Neuron (in vitro differentiated cells): Measurements from ENCODE around the gene MYO5C.
"Not testable (repeated sequence)": the region's sequence is repeated elsewhere in the genome, so short reads cannot be mapped to it uniquely, and the experiment has no call there.

Experiments used
- H2AFZ ChIP-seq: one replicate; pipeline ENCODE4 v1.6.1; 2013; ENCODE audit warnings: low read depth, mild to moderate bottlenecking, inconsistent platforms, low read length, moderate library complexity
- H3K27me3 ChIP-seq: one replicate; pipeline ENCODE4 v1.6.1; 2013; ENCODE audit warnings: low read length; ENCODE audit not compliant: insufficient read depth
- H3K36me3 ChIP-seq: one replicate; pipeline ENCODE4 v1.6.1; 2013; ENCODE audit warnings: low read length; ENCODE audit not compliant: insufficient read depth
- H3K4me1 ChIP-seq: one replicate; pipeline ENCODE4 v1.6.1; 2013; ENCODE audit warnings: low read length; ENCODE audit not compliant: insufficient read depth
- H3K4me3 ChIP-seq: 2 replicates; pipeline ENCODE4 v1.5.1; 2013; ENCODE audit warnings: mild to moderate bottlenecking, low read length, moderate library complexity
- H3K9me3 ChIP-seq: one replicate; pipeline ENCODE4 v1.6.1; 2013; ENCODE audit warnings: low read length

MYO5C gene

DNA sequence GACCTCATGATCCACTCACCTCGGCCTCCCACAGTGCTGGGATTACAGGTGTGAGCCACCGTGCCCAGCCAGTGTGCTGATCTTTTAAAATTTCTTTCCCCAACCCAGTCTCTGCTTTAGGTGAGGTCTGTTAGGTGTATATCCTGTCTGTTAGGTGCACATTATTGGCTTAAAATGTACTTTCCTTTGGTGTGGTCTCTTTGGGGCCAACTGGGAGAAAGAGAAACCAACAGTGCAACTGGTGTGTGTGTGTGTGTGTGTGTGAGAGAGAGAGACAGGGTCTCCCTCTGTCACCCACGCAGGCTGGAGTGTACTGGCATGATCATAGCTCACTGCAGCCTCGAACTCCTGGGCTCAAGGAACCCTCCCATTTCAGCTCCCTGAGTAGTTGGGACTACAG is 54.1 kb downstream of the MYO5C start:
- no peak overlapping the region for H2AFZ ChIP-seq
- no peak overlapping the region for H3K4me3 ChIP-seq
- H3K4me1 ChIP-seq: no peaks in the 10 kb centered on the region
- H3K27me3 ChIP-seq: no peaks in the 10 kb centered on the region
- H3K9me3 ChIP-seq: no peaks in the 10 kb centered on the region
- H3K36me3 ChIP-seq: no peaks in the 10 kb centered on the region

DNA sequence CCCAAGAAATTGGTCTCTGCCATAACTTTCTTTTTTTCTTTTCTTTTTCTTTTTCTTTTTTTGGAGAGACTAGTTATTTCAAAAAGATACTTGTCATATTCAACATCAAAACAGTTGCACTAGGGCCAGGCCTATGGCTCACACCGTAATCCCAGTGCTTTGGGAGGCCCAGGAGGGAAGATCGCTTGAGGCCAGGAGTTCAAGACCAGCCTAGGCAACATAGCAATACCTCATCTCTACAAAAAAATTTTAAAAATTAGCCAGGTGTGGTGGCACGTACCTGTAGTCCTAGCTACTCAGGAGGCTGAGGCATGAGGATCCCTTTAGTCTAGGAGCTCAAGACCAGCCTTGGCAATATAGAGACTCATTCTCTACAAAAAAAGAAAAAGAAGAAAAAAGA is 55.4 kb downstream of the MYO5C start:
- Histone ChIP-seq H2AFZ (no peak overlapping the region), H3K4me3 (no peak overlapping the region), H3K9me3 (no peaks in the 10 kb centered on the region), H3K4me1 (no peaks in the 10 kb centered on the region), H3K27me3 (no peaks in the 10 kb centered on the region), H3K36me3 (no peaks in the 10 kb centered on the region)

DNA sequence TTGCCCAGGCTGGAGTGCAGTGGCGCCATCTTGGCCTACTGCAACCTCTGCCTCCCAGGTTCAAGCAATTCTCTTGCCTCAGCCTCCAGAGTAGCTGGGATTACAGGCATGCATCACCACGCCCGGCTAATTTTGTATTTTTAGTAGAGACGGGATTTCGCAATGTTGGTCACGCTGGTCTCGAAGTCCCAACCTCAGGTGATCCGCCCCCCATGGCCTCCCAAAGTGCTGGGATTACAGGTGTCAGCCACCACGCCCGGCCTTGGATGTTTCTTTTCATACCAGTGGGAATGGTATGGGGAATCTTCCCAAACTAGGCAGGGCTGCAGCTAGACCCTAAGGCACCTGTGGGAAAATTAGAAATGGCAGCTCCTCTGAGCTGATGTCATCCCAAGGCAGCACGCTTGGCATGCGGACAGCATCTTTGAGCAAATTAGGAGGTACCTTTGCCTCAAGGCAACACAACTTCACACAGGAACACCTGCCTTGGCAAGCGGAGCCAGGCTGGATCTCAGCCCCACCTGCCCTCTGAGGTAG is 56.5 kb downstream of the MYO5C start:
- not testable (repeated sequence) for H2AFZ ChIP-seq, H3K27me3 ChIP-seq, H3K36me3 ChIP-seq, H3K9me3 ChIP-seq, H3K4me3 ChIP-seq, H3K4me1 ChIP-seq

DNA sequence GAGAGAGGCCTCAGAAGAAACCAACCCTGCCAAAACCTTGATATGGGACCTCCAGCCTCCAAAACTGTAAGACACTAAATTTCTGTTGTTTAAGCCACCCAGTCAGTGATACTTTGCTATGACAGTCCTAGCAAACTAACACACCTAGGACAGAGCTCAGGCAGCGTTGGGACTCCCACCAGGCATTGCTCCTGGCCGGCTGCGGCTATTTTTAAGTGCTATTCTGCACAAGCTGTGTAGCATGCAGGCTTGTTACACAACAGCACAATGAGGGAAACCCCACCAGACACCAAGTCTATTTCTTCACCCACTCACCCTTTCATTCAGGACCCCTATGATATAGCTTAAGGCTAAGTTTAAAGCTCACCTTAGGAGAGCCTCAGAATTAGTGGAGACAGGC is 57.5 kb downstream of the MYO5C start:
- peaks cover 3% of the 10 kb centered on the region for H3K4me1 ChIP-seq
- no peaks in the 10 kb centered on the region for H3K27me3 ChIP-seq
- H3K36me3 ChIP-seq: peaks cover 3% of the 10 kb centered on the region
- H3K9me3 ChIP-seq: no peaks in the 10 kb centered on the region
- no peak overlapping the region for H2AFZ ChIP-seq
- no peak overlapping the region for H3K4me3 ChIP-seq

DNA sequence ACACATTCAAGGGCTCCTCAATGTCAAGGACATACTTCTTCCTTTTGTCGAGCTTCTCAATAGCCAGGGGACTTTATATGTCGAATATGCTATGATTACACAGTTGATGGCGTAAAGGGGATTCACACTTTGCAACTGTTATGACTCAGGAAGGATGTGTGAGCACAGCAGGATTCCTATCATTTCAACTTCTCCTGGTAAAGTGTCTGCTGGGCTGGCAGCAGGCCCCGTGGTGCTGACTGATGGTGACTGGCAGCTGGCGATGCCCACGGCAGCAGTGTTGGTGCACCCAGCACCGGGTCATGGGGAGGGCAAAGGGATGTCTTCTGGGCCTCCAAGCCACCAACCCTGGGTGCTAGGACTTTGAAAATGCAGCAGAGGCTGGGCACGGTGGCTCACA is 59.6 kb downstream of the MYO5C start:
- no peaks in the 10 kb centered on the region for H3K9me3 ChIP-seq
- peaks cover 3% of the 10 kb centered on the region for H3K36me3 ChIP-seq
- no peak overlapping the region for H3K4me3 ChIP-seq
- no peaks in the 10 kb centered on the region for H3K27me3 ChIP-seq
- H2AFZ ChIP-seq: no peak overlapping the region
- peaks cover 8% of the 10 kb centered on the region for H3K4me1 ChIP-seq

DNA sequence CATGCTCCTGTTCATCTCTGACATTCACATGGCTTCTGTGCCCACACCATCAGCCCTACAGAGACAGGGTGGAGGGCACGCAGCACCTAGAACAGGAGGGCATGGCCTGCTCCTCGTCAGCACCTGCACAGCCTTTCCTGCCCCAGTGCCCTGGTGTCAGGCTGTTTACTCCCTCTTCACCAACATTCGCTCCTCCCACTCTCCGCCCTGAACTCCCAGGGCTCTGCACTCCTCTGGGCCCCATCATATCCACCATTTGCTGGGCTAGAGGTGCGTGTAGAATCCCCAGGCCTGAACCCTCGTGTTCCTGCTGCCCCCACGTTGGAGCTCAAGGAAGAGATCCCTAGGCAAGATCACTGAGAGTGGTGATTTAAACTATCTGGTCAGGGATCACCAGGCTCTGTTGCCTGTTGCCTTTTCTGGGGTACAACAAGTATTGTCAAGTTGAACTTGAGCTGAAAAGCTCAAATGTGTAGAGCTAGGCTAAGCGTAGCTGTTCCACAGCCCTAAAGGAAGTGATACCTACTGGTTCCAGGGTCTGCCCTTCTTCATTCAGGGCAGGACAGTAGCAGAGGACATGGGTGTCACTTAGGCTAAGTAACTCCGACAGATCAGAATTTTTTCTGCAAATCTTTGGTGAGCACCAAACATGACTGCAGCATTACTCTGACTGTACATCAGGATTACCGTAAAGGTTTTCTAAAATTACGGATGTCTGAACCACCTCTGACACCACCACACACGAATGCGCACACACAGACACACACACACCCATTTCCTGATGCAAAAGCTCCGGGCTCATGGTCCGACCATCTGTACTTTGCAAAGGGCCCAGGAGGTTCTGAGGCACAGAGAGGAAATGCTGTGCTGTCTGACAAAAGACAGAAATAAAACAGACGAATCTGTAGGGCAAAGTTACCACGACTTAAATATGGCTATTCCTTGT is 60.7 kb downstream of the MYO5C start:
- H2AFZ ChIP-seq: no peak overlapping the region
- no peaks in the 10 kb centered on the region for H3K27me3 ChIP-seq
- peaks cover 3% of the 10 kb centered on the region for H3K36me3 ChIP-seq
- no peak overlapping the region for H3K4me3 ChIP-seq
- H3K9me3 ChIP-seq: no peaks in the 10 kb centered on the region
- peaks cover 8% of the 10 kb centered on the region for H3K4me1 ChIP-seq

DNA sequence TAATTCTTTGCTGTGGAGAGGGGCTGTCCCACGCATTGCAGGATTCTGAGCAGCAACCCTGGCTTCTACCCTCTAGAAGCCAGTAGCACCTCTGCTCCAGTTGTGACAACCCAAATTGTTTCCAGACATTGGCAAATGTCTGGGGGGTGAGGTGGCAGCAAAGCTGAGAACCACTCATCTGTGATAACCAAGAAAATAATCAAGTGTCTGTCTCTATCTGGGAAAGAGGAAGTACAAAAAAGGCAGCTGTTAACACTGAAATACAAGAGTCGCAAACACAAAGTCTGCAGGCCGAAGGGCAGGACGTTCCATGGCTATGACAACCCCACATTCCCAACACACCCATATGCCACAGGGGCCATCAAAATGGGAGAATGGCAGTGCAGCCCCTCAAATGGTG is 62.2 kb downstream of the MYO5C start:
- Histone ChIP-seq H3K27me3 (no peaks in the 10 kb centered on the region), H3K36me3 (peaks cover 3% of the 10 kb centered on the region), H3K4me1 (peaks cover 8% of the 10 kb centered on the region), H3K9me3 (no peaks in the 10 kb centered on the region), H3K4me3 (no peak overlapping the region), H2AFZ (no peak overlapping the region)

DNA sequence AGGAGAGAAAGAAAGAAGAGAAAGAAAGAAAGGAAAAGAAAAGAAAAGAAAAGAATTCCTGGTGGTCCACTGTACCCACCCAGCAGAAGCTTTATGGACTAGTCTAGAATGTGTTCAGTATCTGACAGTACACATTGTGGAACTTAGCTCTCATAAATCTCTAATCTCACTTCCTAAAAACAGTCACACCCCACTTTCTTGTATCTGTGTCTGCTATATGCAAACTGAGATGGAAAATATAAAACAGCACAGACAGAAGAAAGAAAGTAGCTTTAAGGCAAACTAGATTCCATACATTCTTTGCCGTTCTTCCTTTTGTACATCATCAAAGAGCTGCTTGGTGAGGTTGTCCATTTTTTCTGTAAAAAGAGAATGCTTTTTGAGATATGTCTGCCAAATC is 63.3 kb downstream of the MYO5C start:
- Histone ChIP-seq H3K4me1 (peaks cover 8% of the 10 kb centered on the region), H3K27me3 (no peaks in the 10 kb centered on the region), H2AFZ (no peak overlapping the region), H3K36me3 (peaks cover 3% of the 10 kb centered on the region), H3K4me3 (no peak overlapping the region), H3K9me3 (no peaks in the 10 kb centered on the region)

DNA sequence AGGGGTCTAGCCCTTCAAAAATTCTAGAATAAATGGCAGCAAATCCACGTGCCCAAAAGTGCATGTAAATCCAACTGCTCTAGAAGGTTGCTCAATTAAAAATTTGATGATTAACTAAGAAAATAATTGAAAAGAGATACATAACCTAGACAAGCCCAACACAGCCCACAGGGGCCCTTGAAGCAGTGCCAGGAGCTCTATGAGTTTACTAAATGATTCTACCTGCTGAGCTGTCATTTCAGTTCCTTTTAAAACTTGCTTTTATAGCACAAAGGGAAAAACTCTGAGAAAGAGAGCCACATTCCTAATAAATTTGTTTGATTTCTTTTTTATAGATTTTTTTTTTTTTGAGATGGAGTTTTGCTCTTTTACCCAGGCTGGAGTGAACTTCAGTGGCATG is 65.5 kb downstream of the MYO5C start:
- Histone ChIP-seq H3K4me3 (no peak overlapping the region), H3K4me1 (peaks cover 8% of the 10 kb centered on the region), H3K9me3 (no peaks in the 10 kb centered on the region), H3K36me3 (peaks cover 3% of the 10 kb centered on the region), H2AFZ (no peak overlapping the region), H3K27me3 (no peaks in the 10 kb centered on the region)

DNA sequence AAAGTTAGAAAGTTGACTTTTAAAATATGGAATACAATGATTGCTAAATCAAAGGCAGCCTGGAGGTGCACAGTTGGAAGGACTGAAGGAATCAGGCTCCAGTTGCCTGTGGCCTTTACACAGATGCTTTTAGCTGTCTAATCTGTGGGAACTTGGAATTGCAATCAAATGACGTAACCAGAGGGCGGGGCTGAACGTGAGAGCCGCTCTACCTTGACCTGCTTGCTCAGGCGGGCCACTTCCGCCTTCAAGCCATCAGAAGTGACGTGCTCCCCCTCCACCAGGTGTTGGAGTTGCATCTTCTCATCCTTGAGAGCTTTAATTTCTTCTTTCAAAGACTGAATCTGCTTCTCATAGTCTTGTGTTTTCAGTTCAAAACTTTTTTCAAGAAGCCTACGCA is 66.7 kb downstream of the MYO5C start:
- Histone ChIP-seq H3K9me3 (no peaks in the 10 kb centered on the region), H3K27me3 (no peaks in the 10 kb centered on the region), H3K4me3 (no peak overlapping the region), H3K4me1 (peaks cover 8% of the 10 kb centered on the region), H3K36me3 (peaks cover 3% of the 10 kb centered on the region), H2AFZ (no peak overlapping the region)

DNA sequence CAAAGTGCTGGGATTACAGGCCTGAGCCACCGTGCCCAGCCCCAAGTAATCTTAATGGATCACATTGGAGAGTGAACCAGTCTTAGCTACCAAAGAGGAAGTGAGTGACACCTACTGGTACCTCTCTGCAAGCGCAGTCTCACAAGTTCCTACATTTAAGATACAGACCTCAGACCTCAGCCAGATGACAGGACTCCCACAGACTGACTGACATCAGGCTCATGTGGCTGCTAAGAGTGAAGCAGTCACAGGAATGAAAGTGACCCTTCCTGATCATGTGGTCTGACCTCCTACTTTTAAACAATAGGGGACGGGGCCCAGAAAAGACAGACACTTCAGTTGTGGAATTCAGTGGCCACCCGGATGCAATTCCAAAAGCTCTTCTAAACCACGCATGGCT is 68.1 kb downstream of the MYO5C start:
- no peaks in the 10 kb centered on the region for H3K9me3 ChIP-seq
- no peak overlapping the region for H3K4me3 ChIP-seq
- H3K4me1 ChIP-seq: peaks cover 3% of the 10 kb centered on the region
- peaks cover 3% of the 10 kb centered on the region for H3K36me3 ChIP-seq
- no peak overlapping the region for H2AFZ ChIP-seq
- no peaks in the 10 kb centered on the region for H3K27me3 ChIP-seq

DNA sequence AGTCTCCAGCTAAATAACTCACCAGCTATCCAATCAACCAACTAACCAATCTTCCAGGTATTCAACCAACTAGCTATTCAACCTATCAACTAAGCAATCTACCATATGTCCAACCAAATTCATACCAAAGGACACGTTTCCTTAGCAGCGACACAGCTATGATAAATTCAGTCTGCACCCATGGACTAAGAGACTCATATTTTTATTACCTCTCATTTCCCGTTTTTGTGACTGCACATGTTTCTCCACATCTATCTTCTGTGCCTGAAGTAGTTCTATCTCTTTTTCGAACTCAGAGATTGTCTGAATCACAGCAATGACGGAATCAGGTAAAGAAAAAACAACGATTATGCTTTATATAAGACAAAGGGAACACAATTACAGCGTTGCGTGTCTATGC is 70.4 kb downstream of the MYO5C start:
- no peaks in the 10 kb centered on the region for H3K27me3 ChIP-seq
- no peak overlapping the region for H3K4me3 ChIP-seq
- H2AFZ ChIP-seq: no peak overlapping the region
- no peaks in the 10 kb centered on the region for H3K9me3 ChIP-seq
- H3K36me3 ChIP-seq: peaks cover 5% of the 10 kb centered on the region
- no peaks in the 10 kb centered on the region for H3K4me1 ChIP-seq

DNA sequence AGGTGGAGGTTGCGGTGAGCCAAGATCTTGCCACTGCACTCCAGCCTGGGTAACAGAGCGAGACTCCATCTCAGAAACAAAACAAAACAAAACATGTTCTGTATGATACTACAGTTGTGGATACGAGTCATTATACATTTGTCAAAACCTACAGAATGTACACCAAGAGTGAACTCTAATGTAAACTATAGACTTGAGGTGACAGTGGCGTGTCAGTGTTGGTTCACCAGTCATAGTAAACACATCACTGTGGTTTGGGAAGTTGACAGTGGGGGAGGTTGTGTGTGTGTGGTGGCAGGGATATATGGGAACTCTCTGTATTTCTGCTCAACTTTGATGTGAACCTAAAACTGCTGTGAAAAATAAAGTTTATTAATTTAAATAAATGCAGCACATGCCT is 71.4 kb downstream of the MYO5C start:
- no peak overlapping the region for H3K4me3 ChIP-seq
- no peaks in the 10 kb centered on the region for H3K9me3 ChIP-seq
- peaks cover 5% of the 10 kb centered on the region for H3K36me3 ChIP-seq
- no peaks in the 10 kb centered on the region for H3K4me1 ChIP-seq
- H3K27me3 ChIP-seq: no peaks in the 10 kb centered on the region
- no peak overlapping the region for H2AFZ ChIP-seq

DNA sequence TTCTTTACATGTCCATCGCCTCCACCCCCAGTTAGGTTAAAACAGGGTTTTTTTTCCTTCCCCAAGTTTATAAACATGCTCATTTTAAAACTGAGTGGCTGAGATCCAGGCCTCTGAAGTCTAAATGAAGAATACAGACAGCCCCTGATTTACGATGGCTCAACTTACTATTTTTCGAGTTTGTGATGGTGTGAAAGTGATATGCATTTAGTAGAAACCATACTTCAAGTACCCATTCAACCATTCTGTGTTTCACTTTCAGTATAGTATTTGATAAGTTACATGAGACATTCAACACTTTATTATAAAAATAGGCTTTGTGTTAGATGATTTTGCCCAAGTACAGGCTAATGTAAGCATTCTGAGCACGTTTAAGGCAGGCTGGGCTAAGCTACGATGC is 73.9 kb downstream of the MYO5C start:
- Histone ChIP-seq H2AFZ (no peak overlapping the region), H3K36me3 (peaks cover 5% of the 10 kb centered on the region), H3K4me1 (no peaks in the 10 kb centered on the region)

More for the DNA sequence above, 73.9 kb downstream of the MYO5C start:
- H3K4me3 ChIP-seq: no peak overlapping the region
- H3K27me3 ChIP-seq: no peaks in the 10 kb centered on the region
- no peaks in the 10 kb centered on the region for H3K9me3 ChIP-seq
